BJ (cell line): ENCODE results near the gene TICRR. TPM values are rescaled to one million over a fixed set of nuclear protein-coding genes. Genes with fewer than 3 reads are reported as not detected.

Source experiments
- CTCF ChIA-PET: fragments of 350-600 bp; formaldehyde crosslinking; extraction: SDS; loops from one replicate; lab custom pipeline; 2021; ENCODE audit warnings: antibody characterized with exemption, inconsistent platforms; lab: Yijun Ruan, JAX
- POLR2A ChIA-PET: fragments of 300-600 bp; sonication (Branson Sonifier 250); formaldehyde crosslinking; extraction: SDS; loops from one replicate; lab custom pipeline; 2021; ENCODE audit warnings: antibody characterized with exemption; lab: Charles Lee
- DNase-seq: peaks from one replicate; pipeline ENCODE4 v3.0.0-alpha.2; 2011; ENCODE audit warnings: low read depth
- H3K27me3 ChIP-seq: 2 replicates; pipeline ENCODE4 v1.6.0; 2011; ENCODE audit warnings: low read length; ENCODE audit not compliant: control insufficient read depth, insufficient read depth
- H3K36me3 ChIP-seq: 2 replicates; pipeline ENCODE4 v1.5.1; 2011; ENCODE audit warnings: low read length; ENCODE audit not compliant: control insufficient read depth, insufficient read depth
- H3K4me3 ChIP-seq: 2 replicates; pipeline ENCODE4 v1.5.1; 2011; ENCODE audit warnings: low read depth, mild to moderate bottlenecking, control low read depth, low read length
- polyA plus RNA-seq: library from polyadenylated mRNA; depleted of rRNA; stranded (reverse); fragments of >200 nt; gene quantifications from 2 replicates; pipeline ENCODE4 v1.2.3, GENCODE V29; 2011
- TF ChIP-seq, protein P1 (sequence below): IDR thresholded peaks from 2 replicates; pipeline ENCODE4 v1.5.1; 2011; ENCODE audit warnings: low read depth, mild to moderate bottlenecking, control low read depth, inconsistent platforms, low read length, moderate library complexity; ENCODE audit not compliant: insufficient read depth

The TICRR gene
- polyA plus RNA-seq, 1 experiment = 2.4 TPM

DNA sequence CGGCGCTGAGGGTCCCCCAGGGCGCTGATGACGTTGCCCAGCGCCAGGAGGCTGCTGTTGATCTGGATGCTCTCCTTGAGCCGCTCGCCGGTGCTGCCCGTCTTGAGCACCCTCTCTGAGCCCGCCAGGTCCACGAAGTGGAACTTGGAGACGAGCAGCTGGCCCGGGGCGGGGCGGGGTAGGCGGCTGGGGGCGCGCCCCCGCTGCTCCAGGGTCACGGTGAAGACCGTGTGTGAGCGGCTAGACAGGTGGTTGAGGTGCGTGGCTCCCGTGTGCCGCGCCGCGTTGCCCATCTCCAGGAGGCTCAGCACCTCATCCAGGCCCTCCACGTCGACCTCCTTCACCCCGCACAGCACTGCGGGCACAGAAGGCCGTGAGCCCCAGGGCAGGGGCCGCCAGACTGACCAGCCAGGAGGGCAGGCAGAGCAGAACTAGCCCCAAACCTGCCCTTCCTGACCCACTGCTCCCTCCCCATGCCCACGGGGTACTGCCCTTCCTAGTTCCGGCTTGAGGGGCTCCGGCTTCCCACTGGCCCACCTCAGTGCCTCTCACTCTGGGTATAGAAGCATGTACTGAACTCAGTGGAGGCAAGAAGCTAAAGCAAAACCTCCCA is 73.8 kb downstream of the TICRR start:
- Histone ChIP-seq H3K27me3 (no peaks in the 10 kb centered on the region), H3K4me3 (no peak overlapping the region), H3K36me3 (peaks cover 17% of the 10 kb centered on the region)
- TF ChIP-seq, protein P1, sequence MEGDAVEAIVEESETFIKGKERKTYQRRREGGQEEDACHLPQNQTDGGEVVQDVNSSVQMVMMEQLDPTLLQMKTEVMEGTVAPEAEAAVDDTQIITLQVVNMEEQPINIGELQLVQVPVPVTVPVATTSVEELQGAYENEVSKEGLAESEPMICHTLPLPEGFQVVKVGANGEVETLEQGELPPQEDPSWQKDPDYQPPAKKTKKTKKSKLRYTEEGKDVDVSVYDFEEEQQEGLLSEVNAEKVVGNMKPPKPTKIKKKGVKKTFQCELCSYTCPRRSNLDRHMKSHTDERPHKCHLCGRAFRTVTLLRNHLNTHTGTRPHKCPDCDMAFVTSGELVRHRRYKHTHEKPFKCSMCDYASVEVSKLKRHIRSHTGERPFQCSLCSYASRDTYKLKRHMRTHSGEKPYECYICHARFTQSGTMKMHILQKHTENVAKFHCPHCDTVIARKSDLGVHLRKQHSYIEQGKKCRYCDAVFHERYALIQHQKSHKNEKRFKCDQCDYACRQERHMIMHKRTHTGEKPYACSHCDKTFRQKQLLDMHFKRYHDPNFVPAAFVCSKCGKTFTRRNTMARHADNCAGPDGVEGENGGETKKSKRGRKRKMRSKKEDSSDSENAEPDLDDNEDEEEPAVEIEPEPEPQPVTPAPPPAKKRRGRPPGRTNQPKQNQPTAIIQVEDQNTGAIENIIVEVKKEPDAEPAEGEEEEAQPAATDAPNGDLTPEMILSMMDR = no peak
- no peak for DNase-seq
- POLR2A ChIA-PET = no interaction called here
- CTCF ChIA-PET = interaction anchor here (0.7 to 1.3 kb wide), 3 partner anchors 14 to 25 kb away, joined by 3 read pairs; no protein-coding TSS in a partner anchor

DNA sequence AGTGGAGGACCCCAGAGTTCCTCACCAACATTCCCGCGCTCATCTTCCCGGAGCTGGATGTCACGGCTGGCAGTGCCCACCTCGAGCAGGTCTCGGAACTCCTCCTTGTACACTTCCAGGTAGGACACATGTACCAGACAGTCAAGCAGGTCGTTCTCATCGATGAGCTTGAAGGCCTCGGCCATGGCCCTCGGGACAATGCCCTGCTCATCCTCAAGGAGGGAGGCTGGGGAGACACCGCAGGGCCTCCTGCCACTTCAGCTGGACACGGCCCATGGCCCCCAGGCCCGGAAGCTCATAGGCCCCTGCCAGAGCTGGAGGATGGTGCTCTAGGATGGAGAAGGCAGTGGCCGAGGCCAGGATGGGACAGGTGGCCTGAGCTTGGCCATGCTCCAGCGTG is 74.4 kb downstream of the TICRR start:
- CTCF ChIA-PET = interaction anchor here (0.7 to 1.3 kb wide), 3 partner anchors 13 to 24 kb away, joined by 3 read pairs; no protein-coding TSS in a partner anchor
- H3K27me3 ChIP-seq = no peaks in the 10 kb centered on the region
- TF ChIP-seq, protein P1 = no peak
- POLR2A ChIA-PET = no interaction called here
- peaks cover 17% of the 10 kb centered on the region for H3K36me3 ChIP-seq
- no peak overlapping the region for H3K4me3 ChIP-seq
- no peak for DNase-seq

DNA sequence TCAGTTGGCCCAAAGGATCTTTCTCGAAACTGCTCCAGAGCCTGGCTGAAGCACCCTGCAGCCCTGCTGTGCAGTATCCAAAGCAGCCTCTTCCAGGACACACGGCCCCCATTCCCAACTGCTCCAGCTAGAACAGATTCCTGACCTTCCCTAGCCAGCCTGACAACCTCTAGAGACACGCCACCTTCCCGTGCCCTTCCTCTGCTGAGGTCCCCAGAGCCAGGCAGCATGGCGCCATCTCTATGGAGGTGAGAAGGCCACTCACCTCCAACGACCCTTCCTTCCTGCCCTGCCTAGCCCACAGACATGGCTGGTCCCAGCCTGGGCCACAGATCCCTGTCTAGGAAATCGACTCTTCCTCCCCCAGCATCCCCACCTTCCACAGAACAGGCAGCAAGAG is 76.9 kb downstream of the TICRR start:
- Histone ChIP-seq H3K36me3 (peaks cover 7% of the 10 kb centered on the region), H3K4me3 (no peak overlapping the region), H3K27me3 (no peaks in the 10 kb centered on the region)
- DNase-seq = no peak
- POLR2A ChIA-PET = no interaction called here
- TF ChIP-seq, protein P1 = no peak
- CTCF ChIA-PET = interaction anchor here (0.6 kb wide), 1 partner anchor 209 kb away, joined by 3 read pairs; no protein-coding TSS in a partner anchor

- H3K27me3 ChIP-seq = no peaks in the 10 kb centered on the region
- H3K4me3 ChIP-seq = no peak overlapping the region
- peaks cover 7% of the 10 kb centered on the region for H3K36me3 ChIP-seq
- TF ChIP-seq, protein P1 = no peak
- ChIA-PET POLR2A (no interaction called here), CTCF (no interaction called here)
- no peak for DNase-seq
Observed at GRCh38 chr15:89652666-89653065, 77.4 kb downstream of the TICRR start.

DNA sequence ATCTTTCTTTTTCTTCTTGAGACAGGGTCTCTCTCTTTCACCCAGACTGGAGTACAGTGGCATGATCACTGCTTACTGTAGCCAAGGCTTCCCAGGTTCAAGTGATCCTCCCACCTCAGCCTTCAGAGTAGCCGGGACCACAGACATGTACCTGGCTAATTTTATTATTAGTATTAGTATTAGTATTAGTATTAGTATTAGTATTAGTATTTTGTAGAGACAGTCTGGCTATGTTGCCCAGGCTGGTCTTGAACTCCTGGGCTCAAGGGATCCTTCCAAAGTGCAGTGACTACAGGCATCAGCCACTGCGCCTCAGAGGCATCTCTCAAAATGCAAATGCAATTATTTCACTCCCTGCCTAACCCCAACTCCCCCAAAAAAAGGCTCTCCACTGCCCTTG is 78.3 kb downstream of the TICRR start:
- peaks cover 4% of the 10 kb centered on the region for H3K36me3 ChIP-seq
- H3K27me3 ChIP-seq = no peaks in the 10 kb centered on the region
- TF ChIP-seq, protein P1 = no peak
- no peak for DNase-seq
- CTCF ChIA-PET = no interaction called here
- POLR2A ChIA-PET = no interaction called here
- H3K4me3 ChIP-seq = no peak overlapping the region
